ENCODE measurements around the gene ACOT4. TPM values are rescaled to one million over a fixed set of nuclear protein-coding genes. Genes with fewer than 3 reads are reported as not detected.

ACOT4 gene
- total and polyA plus RNA-seq, 2 donors (not counting 3 experiments of a cell fraction or from before 2014, with no cell fraction given), result 0.46 to 0.69 TPM

- Histone ChIP-seq H3K27ac (ENCODE audit: insufficient read depth, low read depth, low read length) (peak overlapping the region; percentile 45), H3K9me3 (replicated peaks; ENCODE audit: control insufficient read depth, insufficient read depth, low read length) (no peaks in the 10 kb centered on the region), H3K79me2 (ENCODE audit: control insufficient read depth, insufficient read depth, low read length) (no peaks in the 10 kb centered on the region), H4K20me1 (replicated peaks; ENCODE audit: control insufficient read depth, extremely low read depth, insufficient read depth, low read length) (no peaks in the 10 kb centered on the region), H3K27me3 (ENCODE audit: control insufficient read depth in 2 of 2, insufficient read depth in 2 of 2, low read length in 2 of 2) (no peaks in the 10 kb centered on the region), H3K4me3 (replicated peaks in 1 of 3; ENCODE audit: insufficient read depth in 1 of 3, low read depth in 1 of 3, low read length in 3 of 3) (peak overlapping the region; percentile 61 to 80 (median 78)), H3K4me2 (ENCODE audit: insufficient read depth, low read length) (peak overlapping the region; percentile 90), H3K36me3 (ENCODE audit: control insufficient read depth in 2 of 2, extremely low read depth in 1 of 2, insufficient read depth in 2 of 2, low read length in 2 of 2) (no peaks in the 10 kb centered on the region), H3K4me1 (ENCODE audit: control insufficient read depth, extremely low read depth, insufficient read depth, low read length) (peaks cover 7% of the 10 kb centered on the region), H2AFZ (ENCODE audit: low read depth, low read length) (peak overlapping the region; percentile 94), H3K9me1 (replicated peaks; ENCODE audit: control insufficient read depth, extremely low read depth, insufficient read depth, low read length) (no peaks in the 10 kb centered on the region), H3K9ac (replicated peaks; ENCODE audit: extremely low read depth, insufficient read depth, low read length) (peak overlapping the region; percentile 77)
- ChIA-PET CTCF (interaction anchor here (1.1 kb wide), 1 partner anchor 9 kb away, joined by 3 read pairs; no protein-coding TSS in a partner anchor), POLR2A (no interaction called here)
- intact Hi-C loops (cut with micrococcal nuclease) (no loop called here), dilution Hi-C loops (cut with MboI; ENCODE audit: extremely low pct_ligation_motif_present, low sequenced_read_pairs) (no loop called here)
- TF ChIP-seq POLR2A (IDR thresholded peaks at IDR 0.05; ENCODE audit: low read depth, low read length), result no peak
- TF ChIP-seq FOS (IDR thresholded peaks at IDR 0.05; ENCODE audit: borderline replicate concordance, insufficient read depth, low read length), result no peak
- TF ChIP-seq MYC (IDR thresholded peaks at IDR 0.05; ENCODE audit: low read depth, low read length), result no peak
- no peak for TF ChIP-seq CTCF (IDR thresholded peaks at IDR 0.05; ENCODE audit: extremely low read depth in 1 of 2, insufficient read depth in 1 of 2, low read depth in 1 of 2, low read length in 2 of 2)
- TF ChIP-seq GATA2 (IDR thresholded peaks at IDR 0.05; ENCODE audit: insufficient read depth, insufficient read length, low read depth, low read length), result no peak
- no peak for TF ChIP-seq JUN (IDR thresholded peaks at IDR 0.05; ENCODE audit: borderline replicate concordance, insufficient read depth, insufficient read length, low read depth)
- TF ChIP-seq POLR2AphosphoS5 (IDR thresholded peaks at IDR 0.05; ENCODE audit: insufficient read depth, low read depth, low read length), result no peak
- no peak for TF ChIP-seq MAX (IDR thresholded peaks at IDR 0.05; ENCODE audit: insufficient read depth, insufficient read length)
- TF ChIP-seq EZH2 (IDR thresholded peaks at IDR 0.05; ENCODE audit: borderline replicate concordance, low read depth, low read length, severe bottlenecking), result no peak
- FAIRE-seq, result no peak
- DNase-seq (ENCODE audit: low read depth, low spot score), result no peak
- BruUV-seq (replicated peaks), result no TSS peak
Measured at GRCh38 chr14:73645248-73645610, 53.6 kb downstream of the ACOT4 start.

Other genes with a start within 250 kb of the ACOT4 start
- 116 and 128 TPM in 2 replicates for gene NUMB, start 133.3 kb upstream of the ACOT4 start, total RNA-seq
- 164 and 210 TPM in 2 replicates for gene NUMB, start 133.3 kb upstream of the ACOT4 start, polyA plus RNA-seq
- gene RIOX1, start 100.9 kb upstream of the ACOT4 start, total RNA-seq, result 15.6 and 17.7 TPM in 2 replicates
- gene RIOX1, start 100.9 kb upstream of the ACOT4 start, polyA plus RNA-seq, result 12.7 and 14.6 TPM in 2 replicates
- gene ACOT1, start 54.7 kb upstream of the ACOT4 start, total RNA-seq, result 2.0 and 21.4 TPM in 2 replicates
- 15.5 and 16.0 TPM in 2 replicates for gene ACOT1, start 54.7 kb upstream of the ACOT4 start, polyA plus RNA-seq
- not detected in 2 replicates for gene HEATR4, start 32.9 kb upstream of the ACOT4 start, total RNA-seq
- not detected in 2 replicates for gene HEATR4, start 32.9 kb upstream of the ACOT4 start, polyA plus RNA-seq
- 9.5 and 28.8 TPM in 2 replicates for gene ACOT2, start 22.7 kb upstream of the ACOT4 start, total RNA-seq
- gene ACOT2, start 22.7 kb upstream of the ACOT4 start, polyA plus RNA-seq, result 31.5 and 34.6 TPM in 2 replicates
- not detected in 2 replicates for gene ACOT6, start 20.6 kb downstream of the ACOT4 start, total RNA-seq
- not detected in 2 replicates for gene ACOT6, start 20.6 kb downstream of the ACOT4 start, polyA plus RNA-seq
- 14.1 and 15.3 TPM in 2 replicates for gene DNAL1, start 53.1 kb downstream of the ACOT4 start, total RNA-seq
- 2.1 and 2.4 TPM in 2 replicates for gene DNAL1, start 53.1 kb downstream of the ACOT4 start, polyA plus RNA-seq
- 82.4 and 82.6 TPM in 2 replicates for gene PNMA1, start 122.5 kb downstream of the ACOT4 start, total RNA-seq
- gene PNMA1, start 122.5 kb downstream of the ACOT4 start, polyA plus RNA-seq, result 25.8 and 29.8 TPM in 2 replicates